Psoas muscle (tissue), 8 donors: ENCODE results near the gene FBXO10. TPM values are rescaled to one million over a fixed set of nuclear protein-coding genes. Genes with fewer than 3 reads are reported as not detected.

ENCODE experiments used
- ATAC-seq, 4 donors: fragments of 200-7000 bp; cut with Tn5 transposase; one replicate each; pipeline ENCODE4 v1.9.1; 2020; ENCODE audit warnings: moderate library complexity in 3 of 4, mild to moderate bottlenecking in 2 of 4
- DNase-seq, 2 donors: peaks; one replicate each; pipeline ENCODE4 v3.0.0-alpha.2; 2020
- H3K27ac ChIP-seq: fragments of 200-600 bp; one replicate; pipeline ENCODE4 v1.8.0; 2022
- H3K27me3 ChIP-seq, 3 donors: fragments of 200-600 bp in 1 of 3; one replicate each; pipeline versions ENCODE4 v1.6.1 to v1.8.0; 2013 to 2022; ENCODE audit warnings: low read length in 2 of 3, mild to moderate bottlenecking in 2 of 3, moderate library complexity in 1 of 3; ENCODE audit not compliant: insufficient read depth in 3 of 3
- H3K36me3 ChIP-seq, 2 donors: fragments of 200-600 bp in 1 of 2; one replicate each; pipeline versions ENCODE4 v1.6.1 to v1.8.0; 2013 to 2022; ENCODE audit warnings: low read depth in 1 of 2, mild to moderate bottlenecking in 1 of 2, moderate library complexity in 1 of 2; ENCODE audit not compliant: insufficient read depth in 1 of 2
- H3K4me1 ChIP-seq: fragments of 200-600 bp; one replicate; pipeline ENCODE4 v1.8.0; 2022
- H3K4me3 ChIP-seq: fragments of 200-600 bp; one replicate; pipeline ENCODE4 v1.8.0; 2022; ENCODE audit warnings: mild to moderate bottlenecking
- H3K9me3 ChIP-seq: fragments of 200-600 bp; one replicate; pipeline ENCODE4 v1.8.0; 2022
- CTCF ChIP-seq: fragments of 200-600 bp; IDR thresholded peaks from one replicate; pipeline ENCODE4 v1.8.0; 2022; ENCODE audit warnings: antibody characterized with exemption
- WGBS, 3 donors: extraction: QIAGEN DNeasy Blood & Tissue Kit; methylation state at CpG; one replicate each; pipeline versions ENCODE4 v1.1.6 to v1.1.7; 2013; 5-methylcytosine and 5-hydroxymethylcytosine counted together
- intact Hi-C, 2 donors: fragments of 100-400 bp; cut with DNase I; formaldehyde crosslinking; loops; one replicate each; pipeline versions ENCODE4 v1.11.0 to v1.14.2; 2022
- polyA plus RNA-seq, 3 donors: library from polyadenylated mRNA; stranded (reverse); fragments of 200-250 nt; gene quantifications; one replicate each; pipeline ENCODE4 v1.2.3, GENCODE V29; 2013
- total RNA-seq, 4 donors: library from RNA; stranded (reverse); fragmentation: NEBNext Ultra II Directional in 2 of 4; extraction: Animal tissue kit (Norgen Biotek cat#: 25700) in 2 of 4; gene quantifications; one replicate each; pipeline versions ENCODE4 v1.2.1 to v1.2.4, GENCODE V29; 2021 to 2023
- donor health status: healthy with polysubstance abuse.
- donor health status: DM: no; HTN: no; CAD: no; lungs with moderate emphysema.
- donor health status: Bipolar disorder and iron deficiency.
- donor health status: healthy.
- donor health status: DM: yes; HTN: yes; CAD: no.
- donor health status: DM: no; HTN: no; CAD: no.
- donor health status: DM: no; HTN: no; CAD: no.
- donor health status: DM: yes; HTN: yes; CAD: no.

Gene FBXO10
- total and polyA plus RNA-seq, 7 donors: 12.1 to 90.4 (median 31.7) TPM

GRCh38 chr9:37575511-37575914 lies 667 bp downstream of the FBXO10 start:
- H3K27me3 ChIP-seq: no peaks in the 10 kb centered on the region
- H3K36me3 ChIP-seq: no peaks in the 10 kb centered on the region
- no peak for TF ChIP-seq CTCF
- no peak for DNase-seq
- H3K4me3 ChIP-seq: peak overlapping the region; percentile 90
- peak; percentile 5 to 58 (median 40) for ATAC-seq
- WGBS, 3 donors: 2 to 3% (median 3%) methylated on average over 5 of the region's 5 CpGs
- H3K4me1 ChIP-seq: peaks cover 40% of the 10 kb centered on the region
- H3K9me3 ChIP-seq: no peaks in the 10 kb centered on the region
- H3K27ac ChIP-seq: peak overlapping the region; percentile 98
- intact Hi-C loops: loop anchor here (10.0 kb wide), 2 partner anchors 91 to 151 kb away; partner anchors contain the start of genes GRHPR (in 1 of the 2) and POLR1E (in 1 of the 2)

DNA sequence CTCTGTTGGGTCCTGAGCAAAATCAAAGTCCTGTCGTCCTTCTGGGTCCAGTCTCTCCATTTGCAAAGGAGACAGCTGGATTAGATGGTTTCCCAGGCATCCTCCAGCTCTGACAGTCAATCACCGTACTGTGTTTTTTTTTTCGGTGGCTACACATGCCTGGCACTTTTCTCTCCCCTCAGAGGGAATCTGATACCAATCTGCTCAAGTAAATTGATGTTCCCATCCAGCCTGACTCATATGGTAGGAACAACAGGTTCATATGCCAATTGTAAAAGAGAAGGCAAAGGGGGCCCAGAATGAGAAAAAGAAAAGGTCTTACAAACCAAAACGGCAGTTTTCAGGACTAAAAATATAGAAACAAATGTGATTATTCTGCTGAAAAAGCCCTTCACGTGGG lies 1.2 kb downstream of the FBXO10 start:
- WGBS, 3 donors: 15 to 27% (median 17%) methylated on average over 5 of the region's 5 CpGs
- peak; percentile 84 to 88 (median 85) for ATAC-seq
- TF ChIP-seq CTCF: no peak
- Histone ChIP-seq H3K4me1 (peaks cover 40% of the 10 kb centered on the region), H3K4me3 (peak overlapping the region; percentile 90), H3K27ac (peak overlapping the region; percentile 98), H3K27me3 (no peaks in the 10 kb centered on the region), H3K9me3 (no peaks in the 10 kb centered on the region), H3K36me3 (no peaks in the 10 kb centered on the region)
- no peak for DNase-seq
- intact Hi-C loops: loop anchor here (10.0 kb wide), 2 partner anchors 90 to 150 kb away; partner anchors contain the start of genes GRHPR (in 1 of the 2) and POLR1E (in 1 of the 2)

DNA sequence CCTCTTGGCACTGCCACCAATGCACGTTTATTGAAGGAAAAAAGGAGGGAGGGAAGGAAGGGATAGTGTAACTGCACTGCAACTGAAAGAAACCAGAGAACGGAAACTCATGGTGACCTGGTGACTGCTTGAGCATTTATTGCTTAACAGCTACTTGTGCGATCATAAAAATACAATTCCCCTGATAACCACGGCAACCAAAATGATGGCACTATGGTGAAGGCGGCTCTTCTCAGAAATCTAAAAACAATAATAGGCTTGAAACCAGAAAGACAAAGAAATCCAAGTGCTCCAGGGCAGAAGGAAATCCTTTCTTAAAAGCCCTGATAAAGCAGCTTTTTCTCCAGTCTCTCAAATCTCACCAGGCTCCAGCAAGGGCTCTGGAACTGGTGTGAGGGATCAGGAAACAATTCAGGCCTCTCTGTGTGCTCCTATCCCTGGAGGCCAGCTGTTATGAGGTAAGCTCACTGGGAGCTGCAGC lies 1.9 kb downstream of the FBXO10 start:
- Histone ChIP-seq H3K9me3 (no peaks in the 10 kb centered on the region), H3K4me1 (peaks cover 40% of the 10 kb centered on the region), H3K27ac (peak overlapping the region; percentile 98), H3K4me3 (peak overlapping the region; percentile 90), H3K27me3 (no peaks in the 10 kb centered on the region), H3K36me3 (no peaks in the 10 kb centered on the region)
- intact Hi-C loops: loop anchor here (10.0 kb wide), 2 partner anchors 89 to 149 kb away; partner anchors contain the start of genes GRHPR (in 1 of the 2) and POLR1E (in 1 of the 2)
- no peak for TF ChIP-seq CTCF
- no peak for DNase-seq
- ATAC-seq: peak; percentile 6 to 28 (median 18)
- WGBS, 3 donors: 17 to 29% (median 24%) methylated on average over 5 of the region's 5 CpGs

- TF ChIP-seq CTCF: no peak
- peaks cover 57% of the 10 kb centered on the region for H3K4me1 ChIP-seq
- WGBS, 3 donors: 88 to 100% (median 98%) methylated on average over 1 of the region's 1 CpG
- DNase-seq: no peak
- no peak overlapping the region for H3K4me3 ChIP-seq
- H3K27me3 ChIP-seq: no peaks in the 10 kb centered on the region
- intact Hi-C loops: loop anchor here (10.0 kb wide), 2 partner anchors 86 to 146 kb away; partner anchors contain the start of genes GRHPR (in 1 of the 2) and POLR1E (in 1 of the 2)
- no peaks in the 10 kb centered on the region for H3K36me3 ChIP-seq
- no peaks in the 10 kb centered on the region for H3K9me3 ChIP-seq
- ATAC-seq: no peak
- peak overlapping the region; percentile 17 for H3K27ac ChIP-seq
These were observed 4.9 kb downstream of the FBXO10 start for GRCh38 chr9:37571282-37571681.
